ENCODE data around the gene SRP68.

The SRP68 gene

DNA sequence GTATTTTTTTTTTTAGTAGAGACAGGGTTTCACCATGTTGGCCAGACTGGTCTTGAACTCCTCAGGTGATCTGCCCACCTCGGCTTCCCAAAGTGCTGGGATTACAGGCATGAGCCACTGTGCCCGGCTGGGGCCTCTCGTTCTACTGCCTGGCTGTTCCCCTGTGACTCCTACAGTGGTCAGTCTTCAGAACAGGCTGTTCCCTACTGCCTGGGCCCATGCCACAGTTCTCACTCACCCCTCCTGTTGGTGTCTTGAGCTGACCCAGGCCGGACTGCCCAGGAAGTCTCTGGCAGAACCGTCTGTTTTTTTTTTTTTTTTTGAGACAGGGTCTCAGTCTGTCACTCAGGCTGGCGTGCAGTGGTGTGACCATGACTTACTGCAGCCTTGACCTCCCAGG is 68.4 kb downstream of the SRP68 start:
- TF ChIP-seq, protein P1, sequence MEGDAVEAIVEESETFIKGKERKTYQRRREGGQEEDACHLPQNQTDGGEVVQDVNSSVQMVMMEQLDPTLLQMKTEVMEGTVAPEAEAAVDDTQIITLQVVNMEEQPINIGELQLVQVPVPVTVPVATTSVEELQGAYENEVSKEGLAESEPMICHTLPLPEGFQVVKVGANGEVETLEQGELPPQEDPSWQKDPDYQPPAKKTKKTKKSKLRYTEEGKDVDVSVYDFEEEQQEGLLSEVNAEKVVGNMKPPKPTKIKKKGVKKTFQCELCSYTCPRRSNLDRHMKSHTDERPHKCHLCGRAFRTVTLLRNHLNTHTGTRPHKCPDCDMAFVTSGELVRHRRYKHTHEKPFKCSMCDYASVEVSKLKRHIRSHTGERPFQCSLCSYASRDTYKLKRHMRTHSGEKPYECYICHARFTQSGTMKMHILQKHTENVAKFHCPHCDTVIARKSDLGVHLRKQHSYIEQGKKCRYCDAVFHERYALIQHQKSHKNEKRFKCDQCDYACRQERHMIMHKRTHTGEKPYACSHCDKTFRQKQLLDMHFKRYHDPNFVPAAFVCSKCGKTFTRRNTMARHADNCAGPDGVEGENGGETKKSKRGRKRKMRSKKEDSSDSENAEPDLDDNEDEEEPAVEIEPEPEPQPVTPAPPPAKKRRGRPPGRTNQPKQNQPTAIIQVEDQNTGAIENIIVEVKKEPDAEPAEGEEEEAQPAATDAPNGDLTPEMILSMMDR (IDR thresholded peaks at IDR 0.05; ENCODE audit: low read length), result no peak
- no peak for TF ChIP-seq EZH2 (IDR thresholded peaks at IDR 0.05; ENCODE audit: borderline replicate concordance, low read length)
- H4K20me1 ChIP-seq (ENCODE audit: insufficient read depth, low read length), result no peaks in the 10 kb centered on the region
- no peak overlapping the region for H3K4me2 ChIP-seq (ENCODE audit: low read length)
- no peaks in the 10 kb centered on the region for H3K36me3 ChIP-seq (ENCODE audit: insufficient read depth, low read length)
- H3K4me1 ChIP-seq (ENCODE audit: insufficient read depth, low read length, severe bottlenecking), result peaks cover 4% of the 10 kb centered on the region
- no peak overlapping the region for H3K4me3 ChIP-seq (ENCODE audit: low read depth, low read length, poor library complexity, severe bottlenecking)
- H3K79me2 ChIP-seq (ENCODE audit: insufficient read depth, low read length), result no peaks in the 10 kb centered on the region
- H3K9me3 ChIP-seq (ENCODE audit: low read length), result no peaks in the 10 kb centered on the region
- H3F3A ChIP-seq (ENCODE audit: insufficient read depth, low read length), result no peaks in the 10 kb centered on the region
- no peak overlapping the region for H3K9ac ChIP-seq (ENCODE audit: low read length)
- H3K9me2 ChIP-seq (ENCODE audit: low read depth, low read length), result no peaks in the 10 kb centered on the region
- H3K27me3 ChIP-seq (ENCODE audit: insufficient read depth, low read length), result no peaks in the 10 kb centered on the region
- no peak overlapping the region for H2AFZ ChIP-seq (ENCODE audit: low read length)
- no peak overlapping the region for H3K27ac ChIP-seq (ENCODE audit: low read depth, low read length, poor library complexity, severe bottlenecking)

DNA sequence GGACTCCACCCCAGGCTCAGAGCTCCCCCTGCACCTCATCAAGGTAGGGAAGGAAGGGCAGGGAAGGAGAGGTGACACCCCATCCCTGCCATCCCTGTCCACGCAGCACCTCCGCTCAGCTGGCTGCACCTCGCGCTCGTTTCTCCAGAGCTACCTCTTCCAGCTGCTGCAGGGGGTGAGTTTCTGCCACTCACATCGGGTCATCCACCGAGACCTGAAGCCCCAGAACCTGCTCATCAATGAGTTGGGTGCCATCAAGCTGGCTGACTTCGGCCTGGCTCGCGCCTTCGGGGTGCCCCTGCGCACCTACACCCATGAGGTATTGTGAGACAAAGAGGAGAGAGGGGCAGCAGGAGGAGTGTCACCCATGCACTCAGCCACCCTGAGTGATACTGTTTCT is 70.2 kb downstream of the SRP68 start:
- no peak overlapping the region for H3K4me2 ChIP-seq (ENCODE audit: low read length)

GRCh38 chr17:76000755-76001521 is 71.4 kb downstream of the SRP68 start, which contains the start of gene CDK3:
TSS of gene CDK3 (plus strand) at chr17:76000855. CDS start at chr17:76001426, 571 bp downstream.
- TF ChIP-seq, protein P1 (IDR thresholded peaks at IDR 0.05; ENCODE audit: low read length), result no peak
- TF ChIP-seq EZH2 (IDR thresholded peaks at IDR 0.05; ENCODE audit: borderline replicate concordance, low read length), result no peak
- no peaks in the 10 kb centered on the region for H3K36me3 ChIP-seq (ENCODE audit: insufficient read depth, low read length)
- no peaks in the 10 kb centered on the region for H3K79me2 ChIP-seq (ENCODE audit: insufficient read depth, low read length)
- no peaks in the 10 kb centered on the region for H3K9me2 ChIP-seq (ENCODE audit: low read depth, low read length)
- peaks cover 10% of the 10 kb centered on the region for H3K4me1 ChIP-seq (ENCODE audit: insufficient read depth, low read length, severe bottlenecking)
- no peak within 1 kb of the TSS for H2AFZ ChIP-seq (ENCODE audit: low read length)
- no peak within 1 kb of the TSS for H3K4me3 ChIP-seq (ENCODE audit: low read depth, low read length, poor library complexity, severe bottlenecking)
- no peaks in the 10 kb centered on the region for H3F3A ChIP-seq (ENCODE audit: insufficient read depth, low read length)
- H3K27me3 ChIP-seq (ENCODE audit: insufficient read depth, low read length), result no peaks in the 10 kb centered on the region
- no peak within 1 kb of the TSS for H3K9ac ChIP-seq (ENCODE audit: low read length)
- H3K9me3 ChIP-seq (ENCODE audit: low read length), result no peaks in the 10 kb centered on the region
- H3K4me2 ChIP-seq (ENCODE audit: low read length), result no peak within 1 kb of the TSS
- no peak within 1 kb of the TSS for H3K27ac ChIP-seq (ENCODE audit: low read depth, low read length, poor library complexity, severe bottlenecking)
- H4K20me1 ChIP-seq (ENCODE audit: insufficient read depth, low read length), result no peaks in the 10 kb centered on the region

More for the DNA sequence above, 70.2 kb downstream of the SRP68 start:
- H3K36me3 ChIP-seq (ENCODE audit: insufficient read depth, low read length), result no peaks in the 10 kb centered on the region
- H4K20me1 ChIP-seq (ENCODE audit: insufficient read depth, low read length), result no peaks in the 10 kb centered on the region
- H3K9ac ChIP-seq (ENCODE audit: low read length), result no peak overlapping the region
- H3K9me2 ChIP-seq (ENCODE audit: low read depth, low read length), result no peaks in the 10 kb centered on the region
- no peaks in the 10 kb centered on the region for H3F3A ChIP-seq (ENCODE audit: insufficient read depth, low read length)
- TF ChIP-seq EZH2 (IDR thresholded peaks at IDR 0.05; ENCODE audit: borderline replicate concordance, low read length), result no peak
- TF ChIP-seq, protein P1 (IDR thresholded peaks at IDR 0.05; ENCODE audit: low read length), result no peak
- no peak overlapping the region for H3K27ac ChIP-seq (ENCODE audit: low read depth, low read length, poor library complexity, severe bottlenecking)
- no peaks in the 10 kb centered on the region for H3K9me3 ChIP-seq (ENCODE audit: low read length)
- no peak overlapping the region for H2AFZ ChIP-seq (ENCODE audit: low read length)
- no peaks in the 10 kb centered on the region for H3K79me2 ChIP-seq (ENCODE audit: insufficient read depth, low read length)
- H3K4me3 ChIP-seq (ENCODE audit: low read depth, low read length, poor library complexity, severe bottlenecking), result no peak overlapping the region
- no peaks in the 10 kb centered on the region for H3K27me3 ChIP-seq (ENCODE audit: insufficient read depth, low read length)
- H3K4me1 ChIP-seq (ENCODE audit: insufficient read depth, low read length, severe bottlenecking), result peaks cover 4% of the 10 kb centered on the region
